Thymus (tissue), 11 donors: ENCODE data around the gene PTGS1. TPM values are rescaled to one million over a fixed set of nuclear protein-coding genes. Genes with fewer than 3 reads are reported as not detected.

Experiments
- DNase-seq, 9 donors: peaks; one replicate each; pipeline ENCODE4 v3.0.0-alpha.2; 2013; ENCODE audit warnings: low spot score in 9 of 9, low read depth in 6 of 9, missing footprints in 1 of 9
- H3K27ac ChIP-seq, 2 donors: one replicate each; pipeline ENCODE4 v1.5.1; 2013; ENCODE audit warnings: control low read depth in 1 of 2, low read depth in 1 of 2, low read length in 1 of 2, mild to moderate bottlenecking in 1 of 2, moderate library complexity in 1 of 2
- H3K27me3 ChIP-seq, 2 donors: one replicate each; pipeline ENCODE4 v1.5.1; 2013; ENCODE audit warnings: low read length in 1 of 2; ENCODE audit not compliant: control insufficient read depth in 2 of 2, insufficient read depth in 1 of 2
- H3K36me3 ChIP-seq, 2 donors: one replicate each; pipeline ENCODE4 v1.5.1; 2013; ENCODE audit warnings: low read length in 1 of 2, mild to moderate bottlenecking in 1 of 2, moderate library complexity in 1 of 2; ENCODE audit not compliant: control insufficient read depth in 2 of 2, insufficient read depth in 2 of 2
- H3K4me1 ChIP-seq, 2 donors: one replicate each; pipeline ENCODE4 v1.5.1; 2013; ENCODE audit warnings: low read length in 2 of 2; ENCODE audit not compliant: control insufficient read depth in 2 of 2, insufficient read depth in 2 of 2
- H3K4me3 ChIP-seq, 2 donors: one replicate each; pipeline ENCODE4 v1.5.1; 2013; ENCODE audit warnings: low read length in 2 of 2, control low read depth in 1 of 2, mild to moderate bottlenecking in 1 of 2
- H3K9me3 ChIP-seq, 2 donors: one replicate each; pipeline ENCODE4 v1.5.1; 2013; ENCODE audit warnings: low read length in 1 of 2, mild to moderate bottlenecking in 1 of 2; ENCODE audit not compliant: control insufficient read depth in 2 of 2, insufficient read depth in 1 of 2
- WGBS: extraction: QIAGEN DNeasy Blood & Tissue Kit; methylation state at CpG from one replicate; pipeline ENCODE4 v1.1.7; 2013; 5-methylcytosine and 5-hydroxymethylcytosine counted together
- polyA plus RNA-seq: library from polyadenylated mRNA; stranded (reverse); fragments of 200-250 nt; gene quantifications from one replicate; pipeline ENCODE4 v1.2.3, GENCODE V29; 2013
- total RNA-seq: library from RNA; stranded (reverse); fragments of 120-200 nt; gene quantifications from one replicate; pipeline ENCODE4 v1.2.4, GENCODE V29; 2013
- donor health status: healthy.

Gene PTGS1
- total and polyA plus RNA-seq, 2 donors: 1.6 to 1.9 TPM

DNA sequence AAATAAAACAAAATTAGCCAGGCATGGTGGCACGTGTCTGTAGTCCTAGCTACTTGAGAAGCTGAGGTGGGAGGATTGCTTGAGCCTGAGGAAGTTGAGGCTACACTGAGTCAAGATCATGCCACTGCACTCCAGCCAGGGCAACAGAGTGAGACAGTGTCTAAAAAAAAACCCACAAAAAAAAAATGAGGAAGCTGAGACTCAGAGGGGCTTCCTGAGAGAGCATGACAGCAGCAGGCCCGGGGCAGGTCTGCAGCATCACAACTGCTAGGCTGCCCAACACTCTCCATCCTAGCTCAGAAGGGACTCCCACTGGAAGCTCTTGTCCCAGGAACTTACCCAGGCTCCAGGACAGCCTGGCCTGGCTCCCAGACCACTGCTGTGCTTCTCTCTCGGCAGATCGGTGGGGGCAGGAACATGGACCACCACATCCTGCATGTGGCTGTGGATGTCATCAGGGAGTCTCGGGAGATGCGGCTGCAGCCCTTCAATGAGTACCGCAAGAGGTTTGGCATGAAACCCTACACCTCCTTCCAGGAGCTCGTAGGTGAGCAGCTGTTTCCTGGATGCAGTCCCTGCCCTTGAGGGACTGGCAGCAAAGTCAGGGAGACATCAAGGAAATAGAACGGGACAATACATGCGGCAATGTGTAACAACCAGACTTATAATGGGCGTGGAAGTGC lies 19.1 kb downstream of the PTGS1 start:
- no peaks in the 10 kb centered on the region for H3K4me1 ChIP-seq
- H3K27ac ChIP-seq: no peak overlapping the region
- no peak for DNase-seq
- no peak overlapping the region for H3K4me3 ChIP-seq
- H3K36me3 ChIP-seq: no peaks in the 10 kb centered on the region
- no peaks in the 10 kb centered on the region for H3K9me3 ChIP-seq
- no peaks in the 10 kb centered on the region for H3K27me3 ChIP-seq
- WGBS: 20% methylated on average over 11 of the region's 11 CpGs

DNA sequence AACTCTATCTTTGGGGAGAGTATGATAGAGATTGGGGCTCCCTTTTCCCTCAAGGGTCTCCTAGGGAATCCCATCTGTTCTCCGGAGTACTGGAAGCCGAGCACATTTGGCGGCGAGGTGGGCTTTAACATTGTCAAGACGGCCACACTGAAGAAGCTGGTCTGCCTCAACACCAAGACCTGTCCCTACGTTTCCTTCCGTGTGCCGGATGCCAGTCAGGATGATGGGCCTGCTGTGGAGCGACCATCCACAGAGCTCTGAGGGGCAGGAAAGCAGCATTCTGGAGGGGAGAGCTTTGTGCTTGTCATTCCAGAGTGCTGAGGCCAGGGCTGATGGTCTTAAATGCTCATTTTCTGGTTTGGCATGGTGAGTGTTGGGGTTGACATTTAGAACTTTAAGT lies 21.5 kb downstream of the PTGS1 start:
- H3K9me3 ChIP-seq: no peaks in the 10 kb centered on the region
- no peaks in the 10 kb centered on the region for H3K27me3 ChIP-seq
- WGBS: 98% methylated on average over 9 of the region's 9 CpGs
- H3K27ac ChIP-seq: no peak overlapping the region
- no peak for DNase-seq
- no peak overlapping the region for H3K4me3 ChIP-seq
- no peaks in the 10 kb centered on the region for H3K36me3 ChIP-seq
- H3K4me1 ChIP-seq: no peaks in the 10 kb centered on the region

- H3K27ac ChIP-seq: no peak overlapping the region
These were observed 21.9 kb downstream of the PTGS1 start for GRCh38 chr9:122392714-122393113.

DNA sequence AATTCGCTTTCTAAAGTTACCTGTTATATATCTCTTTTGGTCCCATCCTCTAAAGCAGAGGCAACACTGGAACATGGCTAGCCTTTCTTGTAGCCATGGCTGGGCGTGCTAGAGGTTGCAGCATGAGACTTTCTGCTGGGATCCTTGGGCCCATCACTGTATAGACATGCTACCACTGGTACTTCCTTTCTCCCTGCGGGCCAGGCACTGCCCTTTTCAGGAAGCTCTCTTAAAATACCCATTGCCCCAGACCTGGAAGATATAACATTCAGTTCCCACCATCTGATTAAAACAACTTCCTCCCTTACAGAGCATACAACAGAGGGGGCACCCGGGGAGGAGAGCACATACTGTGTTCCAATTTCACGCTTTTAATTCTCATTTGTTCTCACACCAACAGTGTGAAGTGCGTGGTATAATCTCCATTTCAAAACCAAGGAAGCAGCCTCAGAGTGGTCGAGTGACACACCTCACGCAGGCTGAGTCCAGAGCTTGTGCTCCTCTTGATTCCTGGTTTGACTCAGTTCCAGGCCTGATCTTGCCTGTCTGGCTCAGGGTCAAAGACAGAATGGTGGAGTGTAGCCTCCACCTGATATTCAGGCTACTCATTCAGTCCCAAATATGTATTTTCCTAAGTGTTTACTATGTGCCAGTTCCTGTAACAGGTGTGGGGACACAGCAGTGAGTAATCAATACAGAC lies 22.6 kb downstream of the PTGS1 start:
- Histone ChIP-seq H3K4me1 (no peaks in the 10 kb centered on the region), H3K4me3 (no peak overlapping the region), H3K27me3 (no peaks in the 10 kb centered on the region), H3K9me3 (no peaks in the 10 kb centered on the region), H3K27ac (no peak overlapping the region), H3K36me3 (no peaks in the 10 kb centered on the region)
- 87% methylated on average over 8 of the region's 8 CpGs for WGBS
- DNase-seq: no peak

More at GRCh38 chr9:122392714-122393113, 21.9 kb downstream of the PTGS1 start:
- no peaks in the 10 kb centered on the region for H3K9me3 ChIP-seq
- no peak for DNase-seq
- H3K27me3 ChIP-seq: no peaks in the 10 kb centered on the region
- no peaks in the 10 kb centered on the region for H3K36me3 ChIP-seq
- no peak overlapping the region for H3K4me3 ChIP-seq
- 96% methylated on average over 2 of the region's 2 CpGs for WGBS
- H3K4me1 ChIP-seq: no peaks in the 10 kb centered on the region

DNA sequence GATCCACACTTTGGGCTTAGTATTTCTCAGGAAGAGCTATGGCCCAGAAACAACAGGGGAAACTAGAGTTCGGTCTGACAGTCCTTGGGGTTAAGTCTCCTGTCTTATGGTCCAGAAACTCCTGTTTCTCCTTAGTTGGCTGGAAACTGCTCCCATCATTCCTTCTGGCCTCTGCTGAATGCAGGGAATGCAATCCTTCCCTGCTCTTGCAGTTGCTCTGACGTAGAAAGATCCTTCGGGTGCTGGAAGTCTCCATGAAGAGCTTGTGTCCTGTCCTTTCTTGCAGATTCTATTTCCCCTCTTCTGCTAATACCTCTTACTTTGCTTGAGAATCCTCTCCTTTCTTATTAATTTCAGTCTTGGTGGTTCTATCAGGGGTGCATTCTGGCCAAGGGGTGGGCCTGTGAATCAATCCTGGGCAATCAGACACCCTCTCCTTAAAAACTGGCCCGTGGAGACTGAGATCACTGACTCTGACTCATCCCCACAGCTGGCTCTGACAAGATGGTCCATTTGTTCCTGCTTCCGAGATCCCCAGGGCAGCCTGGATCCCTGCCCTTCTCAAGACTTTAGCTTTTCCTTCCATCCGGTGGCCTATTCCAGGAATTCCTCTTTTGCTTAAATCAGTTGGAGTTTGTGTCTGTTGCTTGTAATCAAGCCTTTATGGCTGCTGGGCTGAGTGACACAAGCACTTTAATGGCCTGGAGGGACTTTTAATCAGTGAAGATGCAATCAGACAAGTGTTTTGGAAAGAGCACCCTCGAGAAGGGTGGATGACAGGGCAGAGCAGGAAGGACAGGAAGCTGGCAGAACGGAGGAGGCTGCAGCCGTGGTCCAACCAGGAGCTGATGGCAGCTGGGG lies 23.7 kb downstream of the PTGS1 start:
- Histone ChIP-seq H3K9me3 (no peaks in the 10 kb centered on the region), H3K36me3 (no peaks in the 10 kb centered on the region), H3K4me3 (no peak overlapping the region), H3K4me1 (no peaks in the 10 kb centered on the region), H3K27me3 (no peaks in the 10 kb centered on the region), H3K27ac (no peak overlapping the region)
- 90% methylated on average over 9 of the region's 9 CpGs for WGBS
- no peak for DNase-seq

DNA sequence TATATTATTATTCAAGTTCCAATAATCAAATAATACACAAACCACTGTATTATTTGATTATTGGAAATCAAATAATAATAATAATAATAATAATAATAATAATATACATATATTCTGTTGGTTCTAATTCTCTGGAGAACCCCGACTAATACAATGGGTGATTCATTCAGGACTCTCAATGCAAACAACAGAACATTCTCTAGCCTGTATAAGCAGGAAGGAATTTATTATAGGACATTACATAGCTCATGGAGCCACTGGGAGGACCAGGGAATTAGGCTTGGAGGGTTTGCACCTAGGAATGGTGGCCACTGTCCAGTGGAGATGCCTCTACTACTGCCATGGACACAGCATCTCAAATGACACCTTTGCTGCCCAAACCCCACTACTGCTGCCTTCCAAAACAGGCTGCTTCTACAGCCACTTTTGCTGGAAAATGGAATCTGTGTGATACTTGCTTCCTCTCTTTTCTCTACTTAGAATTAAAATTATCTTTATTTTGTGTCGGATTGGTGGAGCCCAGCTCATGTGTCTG lies 25.9 kb downstream of the PTGS1 start:
- no peaks in the 10 kb centered on the region for H3K27me3 ChIP-seq
- no peaks in the 10 kb centered on the region for H3K9me3 ChIP-seq
- 96% methylated on average over 2 of the region's 2 CpGs for WGBS
- H3K27ac ChIP-seq: no peak overlapping the region
- H3K4me1 ChIP-seq: no peaks in the 10 kb centered on the region
- no peaks in the 10 kb centered on the region for H3K36me3 ChIP-seq
- H3K4me3 ChIP-seq: no peak overlapping the region
- no peak for DNase-seq

DNA sequence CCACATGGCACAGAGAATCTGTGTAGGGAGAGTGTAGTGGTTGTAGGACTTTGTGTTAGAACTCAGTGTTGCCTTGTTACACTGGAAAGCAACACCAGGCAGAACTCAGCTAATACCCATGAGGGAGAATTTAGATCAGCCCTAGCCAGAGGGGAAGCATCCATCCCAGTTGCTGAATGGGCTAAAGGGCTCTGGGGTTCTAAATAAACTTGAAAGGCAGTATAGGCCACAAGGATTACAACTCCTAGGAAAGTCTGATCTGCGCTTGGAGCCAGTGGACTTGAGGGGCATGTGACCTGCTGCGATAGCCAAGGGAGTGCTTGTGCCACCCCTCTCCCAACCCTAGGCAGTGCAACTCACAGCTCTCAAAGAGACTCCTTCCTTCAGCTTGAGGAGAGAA lies 26.9 kb downstream of the PTGS1 start:
- Histone ChIP-seq H3K27ac (no peak overlapping the region), H3K4me1 (no peaks in the 10 kb centered on the region), H3K9me3 (no peaks in the 10 kb centered on the region), H3K36me3 (no peaks in the 10 kb centered on the region), H3K4me3 (no peak overlapping the region), H3K27me3 (no peaks in the 10 kb centered on the region)
- WGBS: 96% methylated on average over 2 of the region's 2 CpGs
- no peak for DNase-seq

GRCh38 chr9:122398371-122398924 lies 27.6 kb downstream of the PTGS1 start:
- H3K4me3 ChIP-seq: no peak overlapping the region
- no peaks in the 10 kb centered on the region for H3K27me3 ChIP-seq
- H3K36me3 ChIP-seq: no peaks in the 10 kb centered on the region
- DNase-seq: no peak
- H3K4me1 ChIP-seq: no peaks in the 10 kb centered on the region
- no peaks in the 10 kb centered on the region for H3K9me3 ChIP-seq
- H3K27ac ChIP-seq: no peak overlapping the region
- WGBS: 95% methylated on average over 3 of the region's 3 CpGs
